Activated CD8-positive, alpha-beta T cell treated with anti-CD3 and anti-CD28 coated beads for 36 hours (primary cell): Measurements from ENCODE around the gene ZNF397. TPM values are rescaled to one million over a fixed set of nuclear protein-coding genes. Genes with fewer than 3 reads are reported as not detected.

ENCODE experiments used
- ATAC-seq: fragments of 200-7000 bp; cut with Tn5 transposase; one replicate; pipeline ENCODE4 v1.10.0; 2021; ENCODE audit warnings: mild to moderate bottlenecking, moderate library complexity
- CTCF ChIA-PET: fragments of 350-600 bp; sonication (Branson Sonifier 250); formaldehyde crosslinking; loops from one replicate; lab custom pipeline; 2021; ENCODE audit warnings: antibody characterized with exemption; lab: Charles Lee
- POLR2A ChIA-PET: fragments of 350-600 bp; sonication (Branson Sonifier 250); formaldehyde crosslinking; loops from one replicate; lab custom pipeline; 2021; ENCODE audit warnings: antibody characterized with exemption; lab: Charles Lee
- DNase-seq: peaks from one replicate; pipeline ENCODE4 v3.0.0-alpha.2; 2020
- H3K27ac Mint-ChIP-seq: one replicate; pipeline ENCODE4 v1.8.0; 2021; ENCODE audit warnings: mild to moderate bottlenecking, mixed read lengths
- H3K27me3 Mint-ChIP-seq: one replicate; pipeline ENCODE4 v1.8.0; 2021; ENCODE audit warnings: mixed read lengths
- H3K36me3 Mint-ChIP-seq: one replicate; pipeline ENCODE4 v1.8.0; 2021; ENCODE audit warnings: low read depth, mixed read lengths
- H3K4me1 Mint-ChIP-seq: one replicate; pipeline ENCODE4 v1.8.0; 2021; ENCODE audit warnings: low read depth, mixed read lengths
- H3K4me3 Mint-ChIP-seq: one replicate; pipeline ENCODE4 v1.8.0; 2021; ENCODE audit warnings: mild to moderate bottlenecking, moderate library complexity, mixed read lengths
- H3K9me3 Mint-ChIP-seq: one replicate; pipeline ENCODE4 v1.8.0; 2021; ENCODE audit warnings: mixed read lengths
- CTCF ChIP-seq: fragments of 200-600 bp; IDR thresholded peaks from one replicate; pipeline ENCODE4 v1.8.0; 2022; ENCODE audit warnings: antibody characterized with exemption, mild to moderate bottlenecking
- intact Hi-C: fragments of 100-400 bp; cut with micrococcal nuclease; formaldehyde crosslinking; loops from one replicate; pipeline ENCODE4 v1.10.0; 2022
- total RNA-seq, 2 experiments: library from RNA; stranded (reverse); gene quantifications; one replicate each; pipeline ENCODE4 v1.2.3, GENCODE V29; 2021

Gene ZNF397
- total RNA-seq, 2 experiments from 2014 or later, result 17.9 to 18.9 TPM

- Mint-ChIP-seq H3K27me3 (no peaks in the 10 kb centered on the region), H3K36me3 (peaks cover 83% of the 10 kb centered on the region), H3K9me3 (peaks cover 31% of the 10 kb centered on the region), H3K4me1 (peaks cover 40% of the 10 kb centered on the region), H3K4me3 (no peak overlapping the region), H3K27ac (no peak overlapping the region)
- TF ChIP-seq CTCF, result no peak
- ChIA-PET CTCF (interaction anchor here (1.2 to 2.1 kb wide), 4 partner anchors 8 to 88 kb away, joined by 3 to 5 read pairs (median 4); no protein-coding TSS in a partner anchor), POLR2A (interaction anchor here (0.6 kb wide), 1 partner anchor 56 kb away, joined by 3 read pairs; no protein-coding TSS in a partner anchor)
- DNase-seq (no peak), ATAC-seq (no peak)
- intact Hi-C loops, result no loop called here
Measured at GRCh38 chr18:35245719-35246317, 5.0 kb downstream of the ZNF397 start.

- no peaks in the 10 kb centered on the region for H3K27me3 Mint-ChIP-seq
- no peak overlapping the region for H3K4me3 Mint-ChIP-seq
- H3K36me3 Mint-ChIP-seq, result peaks cover 93% of the 10 kb centered on the region
- DNase-seq (no peak), ATAC-seq (no peak)
- POLR2A ChIA-PET, result interaction anchor here (0.9 kb wide), 1 partner anchor 15 kb away, joined by 3 read pairs; no protein-coding TSS in a partner anchor
- H3K27ac Mint-ChIP-seq, result peak overlapping the region; percentile 28
- no peak for TF ChIP-seq CTCF
- H3K4me1 Mint-ChIP-seq, result peaks cover 40% of the 10 kb centered on the region
- CTCF ChIA-PET, result interaction anchor here (1.2 to 1.5 kb wide), 3 partner anchors 15 to 87 kb away, joined by 3 to 4 read pairs (median 4); no protein-coding TSS in a partner anchor
- intact Hi-C loops, result no loop called here
- H3K9me3 Mint-ChIP-seq, result peaks cover 36% of the 10 kb centered on the region
Measured at GRCh38 chr18:35246831-35247230, 6.0 kb downstream of the ZNF397 start.

- H3K9me3 Mint-ChIP-seq, result peaks cover 44% of the 10 kb centered on the region
- H3K36me3 Mint-ChIP-seq, result peaks cover 96% of the 10 kb centered on the region
- ATAC-seq (no peak), DNase-seq (no peak)
- H3K27me3 Mint-ChIP-seq, result no peaks in the 10 kb centered on the region
- intact Hi-C loops, result no loop called here
- TF ChIP-seq CTCF, result no peak
- ChIA-PET CTCF (no interaction called here), POLR2A (interaction anchor here (0.9 kb wide), 1 partner anchor 16 kb away, joined by 3 read pairs; no protein-coding TSS in a partner anchor)
- H3K4me3 Mint-ChIP-seq, result no peak overlapping the region
- peaks cover 33% of the 10 kb centered on the region for H3K4me1 Mint-ChIP-seq
- H3K27ac Mint-ChIP-seq, result peak overlapping the region; percentile 26
Measured at GRCh38 chr18:35247412-35248249, 6.8 kb downstream of the ZNF397 start.

- POLR2A ChIA-PET, result no interaction called here
- ATAC-seq, result no peak
- H3K4me1 Mint-ChIP-seq, result peaks cover 28% of the 10 kb centered on the region
- H3K27me3 Mint-ChIP-seq, result no peaks in the 10 kb centered on the region
- H3K27ac Mint-ChIP-seq, result no peak overlapping the region
- TF ChIP-seq CTCF, result no peak
- H3K4me3 Mint-ChIP-seq, result no peak overlapping the region
- CTCF ChIA-PET, result no interaction called here
- peaks cover 51% of the 10 kb centered on the region for H3K9me3 Mint-ChIP-seq
- DNase-seq, result no peak
- H3K36me3 Mint-ChIP-seq, result peaks cover 96% of the 10 kb centered on the region
- intact Hi-C loops, result no loop called here
Measured at GRCh38 chr18:35248429-35248828, 7.6 kb downstream of the ZNF397 start.
